Stimulated activated CD8-positive, alpha-beta memory T cell treated with anti-CD3 and anti-CD28 coated beads, Interleukin-4, amount 100 ng/mL, for 1 hour (primary cell): ENCODE data around the gene CCL21.

Experiments used
- DNase-seq, 2 donors: peaks; one replicate each; pipeline ENCODE4 v3.0.0-alpha.2; 2020; ENCODE audit warnings: low read depth in 2 of 2, low spot score in 1 of 2

CCL21 gene

DNA sequence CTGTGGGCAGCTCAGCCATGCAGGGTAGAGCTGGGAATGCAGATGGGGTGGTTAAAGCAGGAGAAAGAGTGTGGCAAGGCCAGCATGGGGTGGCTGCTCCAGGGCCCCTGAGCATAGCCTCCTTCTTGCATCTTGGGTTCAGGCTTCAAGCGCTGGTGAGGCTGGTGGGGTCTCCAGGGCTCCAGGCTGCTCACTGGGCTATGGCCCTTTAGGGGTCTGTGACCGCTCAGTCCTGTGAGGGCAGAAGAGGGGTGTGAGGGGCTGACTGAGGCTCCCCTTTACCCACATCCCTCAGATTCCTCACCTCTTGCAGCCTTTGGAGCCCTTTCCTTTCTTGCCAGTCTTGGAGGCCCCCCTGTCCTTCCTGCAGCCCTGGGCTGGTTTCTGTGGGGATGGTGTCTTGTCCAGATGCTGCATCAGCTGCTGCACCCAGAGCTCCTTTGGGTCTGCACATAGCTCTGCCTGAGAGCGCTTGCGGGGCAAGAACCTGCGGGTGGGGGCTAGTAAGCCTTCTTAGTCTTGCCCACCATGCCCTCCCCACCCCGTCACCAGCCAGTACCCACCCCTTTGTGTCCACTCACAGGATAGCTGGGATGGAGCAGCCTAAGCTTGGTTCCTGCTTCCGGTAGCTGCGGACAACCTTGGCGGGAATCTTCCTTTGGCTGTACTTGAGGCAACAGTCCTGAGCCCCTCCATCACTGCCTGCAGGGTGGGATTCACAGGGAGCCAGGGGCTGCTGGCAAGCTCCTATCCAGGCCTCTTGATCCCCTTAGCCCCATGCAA, 549 bp downstream of the CCL21 start:
- no peak for DNase-seq

GRCh38 chr9:34707130-34707529, 2.8 kb downstream of the CCL21 start:
- DNase-seq = no peak

- peak; percentile 59 to 72 for DNase-seq
Measured at GRCh38 chr9:34701769-34702736, 7.9 kb downstream of the CCL21 start.

GRCh38 chr9:34701023-34701768, 8.7 kb downstream of the CCL21 start:
- peak; percentile 37 to 41 for DNase-seq

DNA sequence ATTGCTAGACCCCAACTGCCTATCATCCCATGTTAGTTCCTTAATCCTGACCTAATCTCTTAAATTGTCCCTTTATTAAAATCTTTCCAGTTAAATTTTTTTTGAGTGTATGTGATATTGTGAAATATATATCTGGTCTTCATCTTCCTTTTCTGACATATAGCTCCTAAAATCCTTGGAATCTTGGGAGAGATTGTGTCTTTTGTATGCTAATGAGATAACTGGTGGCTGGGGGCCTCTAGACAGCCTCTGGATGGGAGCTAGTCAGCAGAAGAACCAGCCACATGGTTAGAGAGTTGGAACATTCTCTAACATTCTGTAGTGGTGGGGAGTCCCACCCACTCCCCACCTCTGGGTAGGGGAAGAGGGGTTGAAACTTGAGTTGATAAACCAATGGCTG, 15.1 kb downstream of the CCL21 start:
- no peak for DNase-seq

DNA sequence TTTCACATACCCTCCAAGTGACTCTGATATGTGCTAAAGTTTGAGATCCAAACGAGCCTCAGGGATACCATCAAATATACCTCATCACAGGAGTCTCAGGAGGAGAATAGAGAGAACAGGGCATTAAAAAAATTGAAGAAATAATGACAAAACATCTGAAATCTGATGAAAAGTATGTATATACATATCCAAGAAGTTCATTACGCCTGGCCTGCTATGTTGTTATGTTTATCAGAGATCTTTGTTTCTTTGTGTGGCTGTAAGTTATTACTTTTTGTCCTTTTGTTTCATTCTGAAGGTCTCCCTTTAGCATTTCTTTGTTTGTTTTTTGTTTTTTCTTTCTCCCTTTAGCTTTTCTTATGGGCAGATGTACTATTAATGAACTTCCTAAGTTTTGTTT, 16.4 kb downstream of the CCL21 start:
- DNase-seq = no peak

DNA sequence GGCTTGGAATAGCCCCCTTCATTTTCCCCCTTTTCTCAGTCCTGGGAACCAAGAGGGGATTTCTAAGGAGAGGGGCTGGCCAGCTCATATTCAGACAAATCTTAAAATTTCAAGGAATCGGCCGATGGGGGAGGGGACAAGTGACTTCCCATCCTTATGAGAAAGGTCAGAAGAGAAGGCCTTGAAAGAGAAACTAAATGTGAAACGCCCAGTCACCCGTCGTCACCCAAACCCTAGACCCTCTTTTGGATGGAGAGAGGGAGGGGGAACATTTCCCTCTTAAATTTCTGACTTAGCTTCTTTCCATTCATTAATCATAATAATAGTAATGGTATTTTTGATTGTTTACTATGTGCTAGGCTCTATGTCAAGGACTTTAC, 18.0 kb downstream of the CCL21 start:
- no peak for DNase-seq

DNA sequence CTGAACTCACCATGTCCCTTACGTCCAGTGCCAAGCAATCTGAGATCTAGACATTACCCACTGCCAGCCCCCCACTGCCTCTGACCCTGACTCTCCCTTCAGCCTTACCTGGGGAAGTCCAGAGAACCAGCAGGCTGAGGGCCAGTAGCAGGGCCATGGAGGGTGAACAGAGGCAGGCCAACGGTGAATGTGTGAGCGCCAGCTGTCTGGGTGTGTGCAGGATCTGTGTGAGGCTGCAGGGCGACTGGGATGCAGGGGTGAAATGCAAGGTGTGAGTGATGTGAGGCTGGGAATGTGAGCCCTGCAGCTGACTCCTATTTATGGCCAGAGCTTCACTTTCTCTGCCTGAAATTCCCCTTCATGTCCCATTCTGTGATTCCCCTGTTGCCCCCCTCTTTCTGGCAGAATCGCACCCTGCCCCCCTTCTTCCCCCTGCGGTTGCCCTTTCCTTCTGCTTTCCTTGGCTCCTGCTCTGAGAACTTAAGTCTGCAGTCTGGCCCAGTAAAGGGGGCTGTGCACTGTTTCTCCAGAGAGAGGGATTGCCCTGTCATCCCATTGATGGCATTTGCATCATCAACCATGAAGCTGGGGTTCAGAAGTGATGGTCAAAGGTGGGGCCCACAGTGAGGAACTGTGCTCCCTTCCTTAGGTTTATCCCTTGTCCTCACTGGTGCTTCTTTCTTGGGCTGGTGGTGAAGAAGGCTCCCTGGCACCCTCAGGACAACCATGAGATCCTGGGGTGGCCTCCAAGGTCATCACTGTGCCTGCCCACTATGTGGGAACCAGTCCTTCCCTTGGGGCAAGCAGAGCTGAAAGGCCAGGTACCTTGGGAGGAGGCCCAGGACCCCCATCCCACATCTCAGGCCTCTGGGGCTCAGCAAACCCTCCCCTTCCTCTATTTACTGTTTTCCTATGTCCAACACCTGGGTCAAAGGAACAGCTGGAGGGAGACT, 18.7 kb downstream of the CCL21 start, which contains the start of gene CCL19:
Gene CCL19, minus strand, starts transcription at position 294 of the 953 bp plus-strand sequence. Its CDS starts 137 bp downstream, at position 157.
- no peak for DNase-seq

- DNase-seq = no peak
Measured at GRCh38 chr9:34689512-34689911, 20.4 kb downstream of the CCL21 start.

GRCh38 chr9:34689116-34689470, 20.8 kb downstream of the CCL21 start:
- DNase-seq = no peak

- DNase-seq = no peak
Measured at GRCh38 chr9:34688329-34689115, 21.4 kb downstream of the CCL21 start.

DNA sequence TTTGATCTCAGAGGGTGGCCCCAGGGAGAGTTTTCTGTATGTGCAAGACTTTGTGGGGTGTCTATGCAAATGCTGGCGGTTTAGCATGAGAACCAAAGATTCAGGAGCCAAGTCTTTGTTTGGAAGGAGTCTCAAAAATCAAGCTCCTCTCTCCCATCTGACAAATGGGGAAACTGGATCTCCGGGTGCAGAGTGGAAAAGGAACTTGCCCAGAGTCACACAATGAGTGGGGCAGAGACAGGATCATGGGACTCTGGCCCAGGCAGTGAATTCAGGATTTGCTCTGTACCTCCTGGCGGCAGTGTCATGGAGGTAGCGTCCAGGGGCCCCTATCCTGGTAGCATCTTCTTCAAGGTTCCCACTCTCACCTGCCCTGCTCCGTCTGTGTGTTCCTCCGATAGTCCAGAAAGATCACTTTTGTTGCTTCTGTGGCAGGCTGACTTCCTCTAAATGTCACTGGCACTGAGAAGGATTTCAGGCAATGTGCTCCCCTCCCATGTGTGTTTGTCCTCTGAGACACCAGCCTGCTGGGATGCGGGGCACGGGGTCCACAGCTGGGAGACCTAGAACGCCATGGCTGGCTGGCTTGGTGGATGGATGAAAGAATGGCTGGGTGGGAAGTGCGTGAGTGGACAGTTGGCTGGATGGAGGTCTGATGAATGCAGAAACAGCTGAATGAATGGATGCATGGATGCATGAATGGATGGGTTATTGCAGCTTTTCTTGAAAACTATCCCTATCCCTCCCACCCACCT, 22.5 kb downstream of the CCL21 start:
- DNase-seq = no peak

DNA sequence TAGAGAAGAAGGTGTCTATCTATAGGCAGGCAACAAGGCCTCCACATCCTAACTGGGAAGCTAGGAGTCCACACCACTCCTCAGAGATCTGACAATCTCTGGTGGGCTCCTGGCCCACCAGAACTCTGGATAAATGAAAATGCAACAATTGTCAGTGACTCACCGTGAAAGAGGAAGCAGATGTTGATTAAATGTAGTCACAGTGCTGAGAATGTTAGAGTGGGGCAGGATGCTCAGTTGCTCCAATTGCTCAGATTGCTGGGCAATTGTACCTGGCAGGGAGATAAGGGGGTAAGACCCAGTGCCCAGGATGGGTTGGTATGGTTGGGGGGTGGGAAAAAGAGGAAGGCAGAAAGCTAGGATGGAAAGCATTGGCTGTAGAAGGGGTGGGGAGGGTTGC, 23.2 kb downstream of the CCL21 start:
- DNase-seq = no peak

GRCh38 chr9:34686231-34686630, 23.7 kb downstream of the CCL21 start:
- no peak for DNase-seq

DNA sequence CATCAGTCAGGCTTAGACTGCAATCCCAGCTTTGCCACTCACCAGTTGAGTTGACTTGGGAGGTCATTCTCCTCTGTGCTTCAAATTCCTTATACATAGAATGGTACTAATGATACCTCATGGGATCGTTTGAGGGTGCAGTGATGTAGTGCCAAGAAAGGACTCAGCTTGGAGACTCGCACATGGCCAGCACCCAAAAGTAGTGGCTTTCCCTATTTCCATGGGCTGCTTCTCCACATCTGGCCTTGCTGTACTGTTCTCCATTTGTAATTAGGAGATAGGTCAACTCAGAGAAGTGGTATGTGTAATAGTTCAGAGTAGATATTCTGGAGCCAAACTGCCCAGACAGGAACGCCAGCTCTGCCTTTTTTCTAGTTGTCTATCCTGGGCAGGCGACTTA, 24.3 kb downstream of the CCL21 start:
- no peak for DNase-seq

DNA sequence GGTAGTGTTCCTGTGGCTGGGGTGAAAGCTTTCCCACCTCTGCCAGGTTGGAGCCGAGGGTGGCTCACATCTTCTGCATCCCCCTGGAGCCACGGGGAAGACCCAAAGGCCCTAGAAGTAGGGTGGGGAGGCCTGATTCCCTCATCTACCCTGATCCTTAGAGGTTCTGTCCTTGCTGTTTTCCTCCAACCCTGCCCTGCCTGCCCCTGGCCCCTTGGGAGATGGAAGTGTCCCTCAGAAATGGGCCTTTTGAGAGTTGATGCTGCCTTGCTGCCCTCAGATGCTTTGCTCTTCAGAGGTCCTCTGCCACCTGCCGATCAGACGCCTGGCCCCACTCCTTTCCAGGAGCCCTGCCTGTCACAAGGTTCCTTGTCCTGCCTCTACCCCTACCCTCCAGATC, 25.1 kb downstream of the CCL21 start:
- DNase-seq = no peak

- DNase-seq = no peak
Measured at GRCh38 chr9:34684145-34684544, 25.8 kb downstream of the CCL21 start.

DNA sequence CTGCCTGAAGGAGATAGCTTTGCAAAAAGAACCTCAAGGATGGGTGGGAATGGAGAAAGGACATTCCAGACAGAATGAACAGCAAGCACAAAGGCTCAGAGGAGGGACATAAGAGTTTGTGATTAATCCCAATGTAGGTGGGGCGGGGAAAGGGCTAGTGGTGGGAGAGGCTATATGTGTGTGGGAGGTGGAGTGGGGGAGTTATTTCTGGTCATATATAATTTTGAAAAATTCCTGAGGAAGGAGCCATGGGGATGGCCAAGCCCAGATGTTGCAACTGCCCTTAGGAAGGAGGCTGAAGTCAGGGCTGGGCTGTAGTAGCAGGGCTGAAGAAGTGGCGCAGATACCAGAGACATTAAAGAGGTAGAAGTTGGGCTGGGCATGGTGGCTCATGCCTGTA, 34.1 kb downstream of the CCL21 start:
- DNase-seq = no peak
